Uterus (tissue), 4 donors: ENCODE measurements around the gene MFAP3. TPM values are rescaled to one million over a fixed set of nuclear protein-coding genes. Genes with fewer than 3 reads are reported as not detected.

ENCODE experiments used
- DNase-seq, 2 donors: peaks; one replicate each; pipeline ENCODE4 v3.0.0-alpha.2; 2019 to 2020
- H3K27ac ChIP-seq, 2 donors: fragments of 200-600 bp; sonication (generic); 1 replicate in 1 of 2; 2 replicates in 1 of 2; pipeline ENCODE4 v1.5.1; 2016 to 2018
- H3K27me3 ChIP-seq, 2 donors: fragments of 200-600 bp; sonication (generic); one replicate each; pipeline ENCODE4 v1.5.1; 2018 to 2019; ENCODE audit warnings: control low read depth in 1 of 2
- H3K36me3 ChIP-seq, 2 donors: fragments of 200-600 bp; sonication (generic); one replicate each; pipeline ENCODE4 v1.5.1; 2019; ENCODE audit warnings: control low read depth in 1 of 2
- H3K4me1 ChIP-seq, 2 donors: fragments of 200-600 bp; sonication (generic); one replicate each; pipeline ENCODE4 v1.5.1; 2018 to 2019; ENCODE audit warnings: control low read depth in 1 of 2
- H3K4me3 ChIP-seq, 2 donors: fragments of 200-600 bp; sonication (generic); 1 replicate in 1 of 2; 2 replicates in 1 of 2; pipeline ENCODE4 v1.5.1; 2018 to 2019; ENCODE audit warnings: mild to moderate bottlenecking in 1 of 2
- H3K9me3 ChIP-seq, 2 donors: fragments of 200-600 bp; sonication (generic); one replicate each; pipeline ENCODE4 v1.5.1; 2019; ENCODE audit warnings: control low read depth in 1 of 2
- CTCF ChIP-seq, 4 experiments: fragments of 200-600 bp in 2 of 4; fragments of 450-650 bp in 2 of 4; sonication (generic) in 2 of 4; IDR thresholded peaks; one replicate each; pipeline ENCODE4 v1.5.1; 2016 to 2019; ENCODE audit warnings: antibody characterized with exemption in 4 of 4, mild to moderate bottlenecking in 2 of 4, moderate library complexity in 1 of 4
- POLR2A ChIP-seq, 2 donors: fragments of 450-650 bp; IDR thresholded peaks; one replicate each; pipeline ENCODE4 v1.6.1; 2016; ENCODE audit warnings: antibody characterized with exemption in 2 of 2, mild to moderate bottlenecking in 1 of 2, moderate library complexity in 1 of 2
- intact Hi-C: fragments of 100-400 bp; cut with DNase I; formaldehyde crosslinking; loops from one replicate; pipeline ENCODE4 v1.15.1; 2023; ENCODE audit warnings: low total_unique reads
- total RNA-seq, 4 donors: library from RNA; depleted of rRNA in 3 of 4; stranded (reverse); fragments of >200 nt in 3 of 4; gene quantifications; one replicate each; pipeline versions ENCODE4 v1.1.0 to v1.2.4, GENCODE V29; 2014 to 2023
- donor health status: DM: yes; HTN: yes; CAD: no.

The MFAP3 gene
- total RNA-seq, 4 donors from 2014 or later = 39.0 to 152 (median 63.3) TPM

DNA sequence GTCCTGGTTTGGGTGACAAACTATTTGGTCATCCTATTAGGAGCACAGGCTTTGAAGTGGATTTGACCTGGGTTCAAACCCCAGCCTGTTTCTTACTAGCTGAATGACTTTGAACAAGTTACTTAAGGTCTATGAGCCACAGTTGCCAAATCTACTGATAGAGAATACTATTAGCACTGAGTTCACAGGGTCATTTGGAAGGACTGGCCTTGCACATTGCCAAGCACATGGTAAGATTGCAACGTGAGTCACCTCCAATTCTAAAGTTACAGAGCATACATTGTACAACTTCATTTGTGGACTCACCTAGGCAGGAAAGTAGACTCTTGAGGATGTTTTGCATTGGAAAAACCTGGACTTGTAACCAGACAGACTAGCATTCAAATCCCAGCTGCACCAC is 38.9 kb downstream of the MFAP3 start:
- no peak overlapping the region for H3K27ac ChIP-seq
- H3K4me3 ChIP-seq = no peak overlapping the region
- H3K9me3 ChIP-seq = no peaks in the 10 kb centered on the region
- TF ChIP-seq CTCF (IDR thresholded peaks at IDR 0.05) (no peak), POLR2A (IDR thresholded peaks at IDR 0.05) (no peak)
- no peaks in the 10 kb centered on the region for H3K27me3 ChIP-seq
- no peaks in the 10 kb centered on the region for H3K36me3 ChIP-seq
- no peak for DNase-seq
- intact Hi-C loops = loop anchor here (10.0 kb wide), 1 partner anchor 327 kb away; no protein-coding TSS in a partner anchor
- no peaks in the 10 kb centered on the region for H3K4me1 ChIP-seq

DNA sequence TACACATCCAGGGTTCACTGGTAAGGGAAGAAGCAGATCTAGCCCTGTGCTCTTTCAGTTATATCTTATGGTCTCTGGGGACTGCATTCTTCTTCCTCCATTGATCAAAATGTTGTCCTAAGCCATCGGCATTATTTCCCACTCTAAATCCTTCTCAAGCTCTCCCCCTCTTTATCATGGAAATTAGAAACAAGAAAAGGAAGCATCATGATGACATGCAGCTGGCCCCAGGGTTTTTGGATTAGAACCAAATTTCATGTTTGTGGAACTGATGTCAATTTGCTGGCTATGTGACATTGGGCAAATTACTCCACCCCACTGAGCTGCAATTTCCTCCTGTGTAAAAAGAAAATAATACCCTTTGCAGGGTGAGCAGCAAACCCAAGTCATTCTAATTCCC is 39.5 kb downstream of the MFAP3 start:
- TF ChIP-seq CTCF (IDR thresholded peaks at IDR 0.05) = no peak
- no peak for TF ChIP-seq POLR2A (IDR thresholded peaks at IDR 0.05)
- Histone ChIP-seq H3K36me3 (no peaks in the 10 kb centered on the region), H3K27ac (no peak overlapping the region), H3K9me3 (no peaks in the 10 kb centered on the region), H3K27me3 (no peaks in the 10 kb centered on the region), H3K4me3 (no peak overlapping the region), H3K4me1 (no peaks in the 10 kb centered on the region)
- intact Hi-C loops = loop anchor here (10.0 kb wide), 1 partner anchor 327 kb away; no protein-coding TSS in a partner anchor
- no peak for DNase-seq

- H3K36me3 ChIP-seq = no peaks in the 10 kb centered on the region
- H3K9me3 ChIP-seq = no peaks in the 10 kb centered on the region
- intact Hi-C loops = no loop called here
- H3K4me1 ChIP-seq = no peaks in the 10 kb centered on the region
- TF ChIP-seq POLR2A (IDR thresholded peaks at IDR 0.05) (no peak), CTCF (IDR thresholded peaks at IDR 0.05) (no peak)
- no peak overlapping the region for H3K4me3 ChIP-seq
- DNase-seq = no peak
- no peaks in the 10 kb centered on the region for H3K27me3 ChIP-seq
- H3K27ac ChIP-seq = no peak overlapping the region
Measured at GRCh38 chr5:154081246-154081645, 42.5 kb downstream of the MFAP3 start.

- Histone ChIP-seq H3K36me3 (no peaks in the 10 kb centered on the region), H3K4me1 (no peaks in the 10 kb centered on the region), H3K27me3 (no peaks in the 10 kb centered on the region), H3K27ac (no peak overlapping the region), H3K9me3 (no peaks in the 10 kb centered on the region), H3K4me3 (no peak overlapping the region)
- no peak for TF ChIP-seq POLR2A (IDR thresholded peaks at IDR 0.05)
- no peak for TF ChIP-seq CTCF (IDR thresholded peaks at IDR 0.05)
- intact Hi-C loops = no loop called here
- DNase-seq = no peak
Measured at GRCh38 chr5:154084062-154084639, 45.4 kb downstream of the MFAP3 start.

DNA sequence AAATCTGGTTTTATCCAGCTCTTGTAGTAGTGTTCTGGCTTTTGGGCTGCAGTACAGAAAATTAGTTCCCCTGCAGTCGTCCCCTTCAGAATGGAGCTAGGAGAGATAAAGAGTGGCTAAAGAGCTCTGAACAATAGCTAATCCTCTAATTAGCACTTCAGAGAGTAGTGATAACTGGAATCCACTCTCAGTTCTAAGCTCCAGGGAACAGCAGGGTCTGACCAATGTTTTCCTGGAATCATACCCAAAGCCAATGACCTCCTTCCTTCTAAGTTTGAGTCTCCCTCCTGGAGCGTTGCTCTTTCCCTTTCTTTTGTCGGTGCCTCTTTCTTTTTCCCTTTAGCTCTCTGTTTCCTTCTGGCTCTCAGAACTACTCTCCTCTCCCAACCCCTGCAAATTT is 47.4 kb downstream of the MFAP3 start:
- Histone ChIP-seq H3K9me3 (no peaks in the 10 kb centered on the region), H3K36me3 (no peaks in the 10 kb centered on the region), H3K27ac (no peak overlapping the region), H3K27me3 (no peaks in the 10 kb centered on the region), H3K4me1 (no peaks in the 10 kb centered on the region), H3K4me3 (no peak overlapping the region)
- no peak for DNase-seq
- TF ChIP-seq POLR2A (IDR thresholded peaks at IDR 0.05) = no peak
- no peak for TF ChIP-seq CTCF (IDR thresholded peaks at IDR 0.05)
- intact Hi-C loops = no loop called here
